Measurements from ENCODE around the gene C1QB.
A peak's percentile ranks its signal among the peaks of the same experiment; 100 is the strongest.

The C1QB gene, protein sequence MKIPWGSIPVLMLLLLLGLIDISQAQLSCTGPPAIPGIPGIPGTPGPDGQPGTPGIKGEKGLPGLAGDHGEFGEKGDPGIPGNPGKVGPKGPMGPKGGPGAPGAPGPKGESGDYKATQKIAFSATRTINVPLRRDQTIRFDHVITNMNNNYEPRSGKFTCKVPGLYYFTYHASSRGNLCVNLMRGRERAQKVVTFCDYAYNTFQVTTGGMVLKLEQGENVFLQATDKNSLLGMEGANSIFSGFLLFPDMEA

DNA sequence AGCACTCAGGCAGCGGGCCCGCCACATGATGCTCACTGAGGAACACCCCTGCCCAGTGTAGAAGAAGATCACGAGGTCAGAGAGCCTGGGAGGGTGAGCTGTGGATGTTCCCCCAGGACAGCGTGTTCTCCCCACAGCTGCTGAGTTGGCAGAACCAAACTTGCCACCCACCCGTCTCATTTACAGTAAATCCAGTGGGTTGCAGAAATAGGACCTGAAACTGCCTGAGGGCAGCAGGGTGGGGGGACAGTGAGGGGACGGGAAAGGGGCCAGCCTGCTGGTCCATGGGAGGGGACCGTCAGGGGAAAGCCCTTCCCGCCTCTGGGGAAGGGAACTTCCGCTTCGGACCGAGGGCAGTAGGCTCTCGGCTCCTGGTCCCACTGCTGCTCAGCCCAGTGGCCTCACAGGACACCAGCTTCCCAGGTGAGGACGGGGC lies at the start of gene C1QB:
Gene C1QB (plus strand): TSS at position 356 of the 436 bp plus-strand sequence. CDS start 6,227 bp downstream, outside the sequence.
- no peak for DNase-seq (ENCODE audit: low read depth in 2 of 2)

DNA sequence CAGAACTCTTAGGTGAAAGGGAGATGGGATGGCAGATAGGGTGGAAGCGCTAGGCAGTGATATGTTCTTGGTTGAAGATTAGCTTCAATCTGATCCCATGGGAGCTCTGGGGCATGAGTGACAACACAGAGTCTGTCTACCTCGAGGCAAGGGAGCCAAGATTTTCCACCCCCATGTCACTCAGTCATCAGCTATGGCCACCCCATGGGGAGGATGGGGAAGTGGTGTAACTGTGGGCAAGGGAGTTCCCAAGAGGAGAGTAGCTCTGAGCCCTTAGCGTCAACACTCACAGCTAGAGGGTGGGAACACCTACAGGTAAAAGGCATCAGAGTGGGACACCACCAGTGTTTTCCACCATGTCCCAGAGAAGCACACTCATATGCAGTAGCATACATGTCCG lies 46.9 kb upstream of the C1QB start:
- no peak for DNase-seq (ENCODE audit: low read depth in 2 of 2)

DNA sequence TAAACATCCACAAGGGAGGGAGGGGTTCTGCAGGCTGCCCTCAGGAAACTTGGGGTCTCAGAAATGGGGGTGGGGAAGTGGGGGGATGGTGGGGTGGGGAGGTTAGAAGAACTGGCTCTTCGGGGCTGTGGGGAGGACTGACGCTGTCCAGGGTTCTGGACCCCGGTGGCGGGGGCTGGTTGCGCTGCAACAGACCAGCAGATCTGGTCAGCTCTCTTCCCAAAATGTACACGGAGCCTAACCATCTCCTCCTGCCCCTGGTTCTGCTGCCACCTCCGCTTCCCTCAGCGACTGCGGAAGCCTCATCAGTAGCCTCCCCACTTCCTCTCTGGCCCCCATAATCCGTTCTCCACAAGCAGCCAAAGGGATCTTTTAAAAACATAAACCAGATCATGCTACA lies 45.9 kb upstream of the C1QB start:
- DNase-seq (ENCODE audit: low read depth in 2 of 2): no peak

DNA sequence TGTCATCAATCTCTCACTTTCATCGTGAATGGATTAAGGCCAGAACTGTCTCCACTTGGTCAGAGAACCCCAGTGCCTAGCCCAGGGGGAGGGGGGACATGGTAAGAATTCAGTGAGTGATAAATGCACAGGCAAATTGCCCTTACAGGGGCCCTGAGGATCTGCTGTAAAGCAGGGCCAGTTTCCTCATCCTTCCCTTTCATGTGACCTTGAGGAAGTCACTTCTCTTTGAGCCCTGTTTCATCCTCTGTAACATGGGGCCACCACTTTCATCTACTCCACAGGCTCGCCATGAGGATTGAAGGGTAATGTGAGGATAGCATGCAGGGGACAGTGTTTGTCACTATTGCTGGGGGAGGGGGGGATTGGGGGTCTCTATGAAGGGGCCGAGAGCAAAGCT lies 44.7 kb upstream of the C1QB start:
- DNase-seq (ENCODE audit: low read depth in 2 of 2): no peak

DNA sequence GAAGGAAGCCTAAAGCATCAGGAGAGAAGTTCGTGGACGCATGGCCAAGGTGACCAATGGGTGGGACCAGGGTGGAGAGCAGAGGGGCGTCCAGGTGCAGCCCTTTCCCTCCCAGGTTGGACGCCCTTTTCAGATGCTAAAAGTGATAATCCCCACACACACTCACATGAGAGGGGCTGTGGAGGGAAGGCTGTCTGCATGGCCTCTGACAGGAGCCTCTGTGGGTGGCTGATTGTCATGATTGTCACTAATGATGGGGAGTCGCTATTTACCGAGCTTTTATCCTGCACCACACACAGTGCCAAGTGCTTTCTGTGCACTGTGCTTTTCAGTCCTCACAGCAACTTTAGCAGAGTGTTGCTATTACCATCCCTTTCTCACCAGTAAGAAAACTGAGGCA lies 43.7 kb upstream of the C1QB start:
- DNase-seq (ENCODE audit: low read depth in 2 of 2): no peak

DNA sequence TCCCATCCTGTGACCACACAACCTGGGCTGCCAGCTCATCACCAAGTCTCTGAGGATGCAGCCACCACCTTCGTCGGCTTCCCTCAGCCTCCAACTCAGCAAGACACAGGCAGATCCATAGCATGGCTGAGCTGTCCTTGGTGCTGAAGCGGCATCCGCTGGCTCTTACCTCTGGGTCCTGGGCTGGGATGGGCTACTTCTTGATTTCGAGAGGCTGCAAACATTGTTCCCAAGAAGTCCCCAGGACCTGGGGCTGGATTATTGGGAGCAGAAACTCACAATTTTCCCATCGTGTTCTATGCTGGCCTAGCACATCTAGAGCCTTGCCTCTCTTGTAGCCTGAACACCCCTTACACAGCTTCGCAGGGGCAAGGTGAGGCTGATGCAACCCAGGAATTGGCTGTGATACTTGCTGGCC lies 41.5 kb upstream of the C1QB start:
- peak in 1 of 2 donors; percentile 7 for DNase-seq (ENCODE audit: low read depth in 2 of 2)

DNA sequence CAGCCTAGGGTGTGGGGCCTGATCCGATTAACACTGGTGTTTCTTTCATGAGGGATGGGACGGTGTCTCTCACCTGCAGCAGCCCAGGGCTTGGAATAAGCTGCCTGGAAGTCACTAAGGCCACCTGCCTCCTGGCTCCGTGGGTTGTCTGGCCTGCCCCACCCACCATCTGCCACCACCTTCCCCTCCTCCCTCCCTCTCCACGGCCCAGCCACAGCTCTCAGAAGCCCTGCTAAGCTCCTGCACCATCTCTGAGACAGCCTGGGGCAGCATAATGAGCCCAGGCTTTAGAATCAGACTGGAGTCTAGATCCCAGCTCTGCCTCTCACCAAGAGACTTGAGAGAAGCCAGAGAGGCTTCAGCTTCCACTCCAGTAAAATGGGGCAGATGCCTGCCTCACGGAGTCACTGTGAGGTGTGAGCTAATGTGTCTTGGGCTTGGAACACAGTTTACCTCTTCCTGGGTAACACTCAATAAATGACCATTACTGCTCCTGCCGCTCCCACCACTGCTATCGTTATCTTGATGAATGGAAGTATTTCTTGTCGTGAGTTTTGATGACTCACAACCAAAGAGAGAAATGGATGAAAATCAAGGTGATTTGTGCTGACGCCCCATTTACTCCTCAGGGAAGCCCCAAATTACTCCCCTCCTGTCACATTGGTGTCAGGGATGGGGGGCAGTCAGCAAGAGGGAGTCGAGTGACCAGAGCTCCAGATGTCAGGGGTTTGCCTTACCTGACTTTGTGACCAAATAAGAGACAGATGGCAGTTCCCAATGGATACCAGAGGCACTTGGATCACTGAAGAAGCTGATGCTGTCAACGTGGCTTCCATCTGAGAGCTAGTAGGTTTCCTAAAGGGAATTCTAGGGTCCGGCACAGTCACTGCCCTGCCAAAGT lies 40.1 kb upstream of the C1QB start:
- no peak for DNase-seq (ENCODE audit: low read depth in 2 of 2)

DNA sequence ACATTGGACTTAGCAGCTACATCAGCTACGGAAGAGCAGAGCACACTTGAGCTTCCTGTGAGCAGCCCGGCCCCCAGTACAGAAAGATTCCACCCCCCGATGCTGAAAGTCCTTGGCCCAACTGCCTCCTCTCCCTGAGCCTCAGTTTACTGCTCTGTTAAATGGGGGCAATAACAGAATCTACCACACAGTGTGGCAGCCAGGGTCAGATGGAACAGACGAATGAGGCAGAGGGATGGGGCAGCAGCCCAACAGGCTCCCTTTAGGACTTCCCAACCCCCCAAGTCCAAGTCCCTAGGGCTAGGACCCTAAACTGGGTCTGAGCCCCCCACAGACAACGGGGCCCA lies 39.5 kb upstream of the C1QB start:
- DNase-seq (ENCODE audit: low read depth in 2 of 2): no peak

DNA sequence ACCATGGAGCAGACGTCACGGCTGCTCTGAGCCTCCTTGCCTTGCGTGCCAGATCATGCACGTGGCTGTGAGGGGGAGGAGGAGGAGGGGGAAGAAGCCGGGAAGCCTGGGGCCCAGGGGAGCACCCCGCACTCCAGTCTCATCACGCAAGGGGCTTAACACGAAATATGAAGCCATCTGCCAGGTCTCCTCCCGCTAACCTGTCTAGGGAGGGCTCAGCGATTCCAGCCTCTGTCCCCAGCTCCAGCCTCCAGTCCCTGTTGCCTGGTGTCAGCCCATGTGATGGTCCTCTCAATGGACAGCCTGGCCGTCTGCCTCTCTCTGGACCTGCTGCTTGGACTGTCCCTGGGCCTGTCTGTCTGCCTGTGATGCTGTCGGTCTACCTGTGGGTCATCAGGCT lies 39.1 kb upstream of the C1QB start:
- no peak for DNase-seq (ENCODE audit: low read depth in 2 of 2)

DNA sequence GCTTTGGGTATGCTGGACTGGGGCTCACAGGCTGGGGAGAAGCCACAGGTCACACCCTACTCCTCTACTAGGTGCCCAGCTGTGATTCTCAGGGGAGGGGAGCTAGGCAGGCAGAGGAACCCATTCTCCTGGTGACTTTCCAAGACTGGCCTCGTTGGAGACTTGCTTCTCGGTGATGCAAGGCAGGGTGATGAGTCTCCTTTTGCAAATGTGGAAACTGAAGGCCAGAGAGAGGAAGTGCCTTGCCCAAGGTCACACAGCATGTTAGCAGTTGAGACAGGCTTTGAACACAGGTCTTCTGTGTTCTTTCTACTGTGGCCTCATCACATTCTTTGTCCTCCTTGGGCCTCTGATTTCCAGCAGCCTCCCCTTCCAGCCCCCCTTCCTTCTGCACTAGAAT lies 37.1 kb upstream of the C1QB start:
- DNase-seq (ENCODE audit: low read depth in 2 of 2): no peak

DNA sequence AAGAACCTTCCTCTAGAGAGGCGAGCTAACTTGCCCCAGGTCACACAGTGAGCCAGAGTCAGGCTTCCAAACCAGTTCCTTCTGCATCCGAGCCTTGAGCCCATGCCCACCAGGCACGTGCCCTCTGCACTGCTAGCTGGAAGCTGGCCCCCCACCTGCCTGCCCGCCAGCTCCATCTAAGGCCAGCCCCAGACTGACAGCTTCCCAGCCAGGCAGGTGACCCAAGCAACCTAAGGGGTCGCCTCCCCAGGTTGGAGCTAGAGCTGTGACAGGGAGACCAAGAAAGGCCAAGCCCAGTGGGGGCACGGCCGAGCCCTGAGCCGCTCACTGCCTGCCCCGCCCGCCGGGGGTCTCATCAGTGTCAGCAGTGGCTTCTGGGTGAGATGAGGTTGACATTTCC lies 36.5 kb upstream of the C1QB start:
- DNase-seq (ENCODE audit: low read depth in 2 of 2): no peak

DNA sequence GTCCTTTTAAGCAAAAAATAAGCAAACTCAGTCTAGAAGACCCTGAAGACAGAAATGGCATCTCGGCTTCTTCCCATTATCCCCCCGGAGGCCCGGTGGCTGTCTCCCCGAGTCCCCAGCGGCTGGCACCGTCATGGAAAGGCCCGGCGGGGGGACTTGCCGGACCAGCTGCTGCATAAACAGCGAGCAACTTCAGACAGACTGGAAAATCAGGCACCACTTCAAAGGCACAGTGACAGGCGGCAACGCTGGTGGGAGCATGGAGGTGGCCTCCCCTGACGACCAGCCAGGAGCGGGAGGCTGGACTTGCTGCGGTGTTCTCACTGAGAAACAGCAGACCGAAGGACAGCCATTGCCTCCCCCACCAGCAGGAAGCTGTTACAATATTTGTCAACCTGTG lies 35.0 kb upstream of the C1QB start:
- no peak for DNase-seq (ENCODE audit: low read depth in 2 of 2)

DNA sequence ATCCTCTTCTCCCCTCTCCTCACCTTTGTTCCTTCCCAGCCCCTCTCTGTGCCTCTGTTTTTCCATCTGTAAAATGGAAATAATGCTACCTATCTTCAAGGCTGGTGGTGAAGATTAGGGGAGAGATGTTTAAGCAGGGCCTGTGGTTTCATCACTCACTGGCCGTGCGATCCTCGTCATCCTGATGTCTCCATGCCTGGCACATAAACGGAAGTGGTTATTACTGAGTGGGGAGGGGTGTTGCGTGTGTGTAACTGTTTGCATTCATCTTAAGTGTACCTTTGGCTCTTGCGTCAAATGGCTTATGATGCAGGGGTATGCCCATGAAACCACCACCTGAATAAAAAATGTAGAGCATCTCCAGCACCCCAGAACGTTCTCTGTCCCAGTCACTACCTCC lies 33.8 kb upstream of the C1QB start:
- DNase-seq (ENCODE audit: low read depth in 2 of 2): no peak

DNA sequence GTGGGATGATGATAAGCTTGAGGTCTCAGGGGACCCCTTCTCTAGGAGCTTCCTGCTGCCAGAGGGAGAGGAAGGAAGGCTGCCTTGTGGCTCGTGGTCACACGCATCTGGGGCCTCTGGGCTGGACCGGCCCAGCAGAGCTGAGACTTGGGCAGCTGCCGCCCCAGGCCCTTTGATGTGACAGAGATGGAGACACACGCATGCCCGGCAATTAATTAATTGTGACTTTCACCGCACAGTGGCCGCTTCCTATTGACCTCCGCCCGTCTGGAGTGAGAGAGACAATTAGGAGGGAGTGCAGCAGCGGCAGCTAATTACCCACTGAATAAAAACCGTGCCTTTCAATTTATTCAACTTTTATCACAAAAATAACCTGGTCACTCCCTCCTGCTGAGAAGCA lies 33.2 kb upstream of the C1QB start:
- DNase-seq (ENCODE audit: low read depth in 2 of 2): no peak

DNA sequence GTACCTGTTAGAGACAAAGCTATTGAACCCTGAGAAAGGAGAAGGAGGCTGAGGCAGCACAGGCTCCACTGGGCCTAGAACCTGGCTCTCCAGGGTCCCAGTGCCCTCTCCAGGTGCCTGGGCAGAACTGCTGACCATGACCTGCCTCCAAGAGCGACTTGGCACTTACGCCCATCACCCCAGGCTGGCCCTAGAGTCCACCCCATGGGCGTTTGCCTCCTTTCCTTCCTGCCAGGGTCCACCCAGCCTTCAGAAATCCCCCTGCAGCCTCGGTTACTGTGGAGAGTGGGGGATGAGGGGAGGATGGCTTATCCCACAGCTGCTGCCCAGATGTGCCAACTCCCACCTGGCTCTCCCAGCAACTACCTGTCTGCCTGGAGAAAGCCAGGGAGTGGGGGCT lies 31.3 kb upstream of the C1QB start:
- DNase-seq (ENCODE audit: low read depth in 2 of 2): no peak

DNA sequence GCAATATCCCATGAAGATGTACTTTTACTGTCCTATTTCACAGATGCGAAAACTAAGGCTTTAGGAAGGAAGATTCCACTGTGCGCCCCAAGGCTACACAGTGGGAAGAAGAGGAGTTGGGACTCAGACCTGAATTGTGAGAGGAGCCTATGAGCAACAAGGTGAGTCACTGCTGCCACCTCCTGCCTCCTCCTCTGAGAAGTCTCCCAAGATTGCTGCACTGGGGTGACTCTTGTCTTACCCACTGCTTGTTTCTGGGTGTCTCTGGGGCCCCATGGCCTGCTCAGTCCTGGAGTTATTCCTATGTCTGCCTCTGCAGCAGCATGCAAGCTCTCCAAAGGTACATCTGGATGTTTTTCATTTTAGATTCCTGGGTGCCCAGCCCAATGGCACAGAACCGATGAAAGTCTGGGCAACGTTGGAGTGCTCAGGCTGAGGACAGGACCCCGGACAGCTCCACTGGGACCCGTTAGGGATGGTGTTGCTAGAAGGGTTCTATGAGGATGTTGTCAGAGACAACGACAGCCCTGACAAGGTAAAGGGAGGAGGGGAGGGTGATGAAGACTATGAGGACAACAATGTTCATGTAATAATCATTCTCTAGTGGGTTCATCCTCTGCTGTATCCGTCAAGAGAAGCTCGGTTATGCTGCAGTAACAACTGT lies 27.6 kb upstream of the C1QB start:
- DNase-seq (ENCODE audit: low read depth in 2 of 2): no peak

DNA sequence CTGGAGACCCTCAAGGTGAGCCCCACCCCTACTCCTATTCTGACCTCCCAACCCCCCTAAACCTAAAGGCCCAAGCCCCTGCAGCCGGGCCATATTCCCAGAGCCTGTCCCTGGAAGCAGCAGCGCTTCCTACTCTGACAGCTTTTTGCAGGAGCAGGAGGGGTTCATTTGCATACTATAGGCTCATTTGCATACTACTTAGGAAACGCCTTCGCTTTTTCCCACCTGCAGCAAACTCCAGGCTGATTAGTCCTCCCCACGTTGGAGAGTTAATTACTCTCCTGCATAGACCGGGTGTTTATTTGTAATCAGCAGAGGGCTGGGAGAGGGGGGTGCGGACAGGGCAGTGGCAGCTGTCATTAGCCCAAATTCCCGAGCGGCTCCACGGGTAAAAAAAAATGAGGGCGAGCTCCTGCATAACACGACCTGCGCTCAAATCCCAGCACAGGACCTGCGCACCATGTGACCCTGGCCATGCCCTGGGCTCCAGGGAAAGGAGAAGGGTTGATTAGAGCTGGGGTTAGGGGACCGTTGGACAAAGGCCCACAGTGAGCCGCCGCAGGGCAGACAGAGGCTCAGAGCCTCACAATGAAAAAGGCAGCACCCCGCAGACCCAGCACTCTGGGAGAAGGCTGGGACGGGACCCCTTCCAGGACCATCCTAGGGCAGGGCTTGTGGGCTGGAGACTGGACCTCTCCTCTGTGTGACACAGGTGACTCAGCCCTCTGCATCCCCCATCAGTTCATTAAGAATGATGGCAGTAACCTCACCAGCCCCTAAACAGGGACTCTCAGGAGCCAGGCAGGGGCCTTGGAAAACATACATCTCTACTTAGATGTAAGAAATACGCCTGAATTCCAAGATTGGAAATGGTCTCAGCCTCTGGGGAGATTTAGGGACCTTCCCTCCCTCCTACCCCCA lies 26.5 kb upstream of the C1QB start:
- DNase-seq (ENCODE audit: low read depth in 2 of 2): no peak

DNA sequence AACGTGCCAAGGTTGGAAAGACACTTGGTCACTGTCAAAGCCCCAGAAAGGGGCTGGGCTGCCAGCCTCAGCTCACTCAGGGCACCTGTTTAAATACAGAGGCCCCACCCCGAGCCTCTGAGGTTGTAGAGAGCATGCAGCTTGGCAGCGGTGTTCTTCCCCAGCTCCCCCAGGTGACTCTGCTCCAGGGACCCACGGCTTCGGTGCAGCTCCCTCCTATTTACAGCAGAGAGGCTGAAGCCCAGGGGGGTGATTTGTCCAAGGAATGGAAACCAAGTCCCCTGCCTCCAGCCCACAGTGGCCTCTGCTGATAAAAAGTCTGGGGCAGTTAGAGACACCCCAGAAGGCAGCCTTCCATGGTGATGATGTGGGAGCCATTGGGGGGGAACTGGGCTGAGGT lies 25.7 kb upstream of the C1QB start:
- DNase-seq (ENCODE audit: low read depth in 2 of 2): no peak

DNA sequence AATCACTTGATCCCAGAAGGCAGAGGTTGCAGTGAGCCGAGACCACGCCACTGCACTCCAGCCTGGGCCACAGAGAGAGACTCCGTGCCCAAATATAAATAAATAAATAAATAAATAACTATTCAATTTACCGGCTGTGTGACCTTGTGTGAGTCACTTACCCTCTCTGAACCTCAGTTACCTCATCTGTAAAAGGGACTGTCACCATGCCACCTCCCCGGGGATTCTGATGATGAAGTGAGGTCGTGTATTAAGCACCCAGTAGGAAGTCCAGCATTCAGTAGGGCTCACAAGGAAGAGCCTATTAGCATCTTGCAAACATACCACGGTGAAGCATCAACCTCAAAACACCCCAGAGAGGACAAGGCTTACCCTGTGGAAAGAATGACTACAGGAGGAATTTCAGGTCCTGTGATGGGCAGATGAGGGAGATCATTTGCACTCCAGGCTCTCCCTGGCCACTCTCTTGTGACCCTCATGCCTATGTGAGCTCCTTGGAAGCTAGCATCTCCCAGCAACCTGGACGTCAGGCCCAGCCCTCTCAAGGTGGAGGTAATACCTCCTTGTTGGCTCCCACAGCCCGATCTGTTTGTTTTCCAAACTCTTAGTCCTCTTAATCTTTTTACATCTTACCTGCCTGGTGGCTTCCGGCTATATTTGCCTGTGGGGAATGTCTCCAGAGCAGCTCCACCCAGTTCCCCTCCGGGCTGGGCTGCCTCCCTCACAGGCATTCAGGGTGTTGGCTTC lies 24.2 kb upstream of the C1QB start:
- DNase-seq (ENCODE audit: low read depth in 2 of 2): no peak

DNA sequence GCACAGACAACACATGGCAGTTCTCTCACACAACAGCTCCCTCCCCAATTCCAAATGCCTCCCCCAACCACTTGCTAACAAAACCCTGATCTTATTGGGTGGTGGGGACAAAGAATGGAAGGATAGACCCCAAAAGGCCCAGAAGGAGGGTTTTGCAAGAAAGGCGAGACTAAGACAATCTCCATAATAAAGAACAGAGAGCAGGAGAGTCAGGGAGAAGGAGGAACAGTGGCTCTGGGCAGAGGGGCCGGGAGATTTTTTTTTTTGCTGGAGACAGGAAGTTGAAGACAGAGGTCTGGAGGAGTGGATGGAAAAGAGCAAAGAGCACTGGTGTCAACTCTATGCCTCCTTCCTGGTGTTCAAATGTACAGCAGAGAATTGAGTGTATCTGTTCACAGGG lies 23.1 kb upstream of the C1QB start:
- DNase-seq (ENCODE audit: low read depth in 2 of 2): no peak
